ENCODE measurements around the gene TCEA3.

GRCh38 chr1:23358310-23358875 is 66.2 kb downstream of the TCEA3 start:
- TF ChIP-seq SUZ12 (IDR thresholded peaks at IDR 0.05; ENCODE audit: extremely low read depth, insufficient read depth, insufficient read length) (no peak), YY1 (IDR thresholded peaks at IDR 0.05; ENCODE audit: insufficient read depth, insufficient read length) (no peak)

All from NT2/D1 (cell line).